Measurements from ENCODE around the gene TBC1D21.

- TF ChIP-seq CTCF (IDR thresholded peaks at IDR 0.05) (no peak), POLR2A (IDR thresholded peaks at IDR 0.05) (no peak)
Measured at GRCh38 chr15:73921254-73921925, 48.0 kb downstream of the TBC1D21 start.

Data from body of pancreas (tissue), 4 donors.